ENCODE data around the gene CWF19L1.

- TF ChIP-seq CTCF (IDR thresholded peaks at IDR 0.05) (no peak), EP300 (IDR thresholded peaks at IDR 0.05) (no peak), POLR2AphosphoS5 (IDR thresholded peaks at IDR 0.05) (no peak)
These were observed 27.6 kb downstream of the CWF19L1 start for GRCh38 chr10:100239851-100240250.

Data from sigmoid colon (tissue), 4 donors.